GM18951 (cell line): ENCODE results near the gene PLPP1.

Experiments
- POLR2A ChIP-seq: IDR thresholded peaks from 4 replicates; pipeline ENCODE4 v1.6.1; 2011; ENCODE audit warnings: mild to moderate bottlenecking; ENCODE audit not compliant: insufficient read length, insufficient read depth; ENCODE audit errors: extremely low read depth
- in situ Hi-C: fragments of 300-500 bp; cut with MboI; formaldehyde crosslinking; loops from one replicate; pipeline ENCODE4 v1.12.0; 2022; ENCODE audit warnings: low sequenced_read_pairs, mixed read lengths, inconsistent platforms; ENCODE audit not compliant: unreplicated experiment

The PLPP1 gene

GRCh38 chr5:55441954-55442353 is 92.8 kb downstream of the PLPP1 start:
- in situ Hi-C loops = no loop called here
- no peak for TF ChIP-seq POLR2A

- in situ Hi-C loops = no loop called here
- no peak for TF ChIP-seq POLR2A
These were observed 93.5 kb downstream of the PLPP1 start for GRCh38 chr5:55441107-55441771.

- TF ChIP-seq POLR2A = no peak
- in situ Hi-C loops = no loop called here
These were observed 94.5 kb downstream of the PLPP1 start for GRCh38 chr5:55440188-55440646.

- TF ChIP-seq POLR2A = no peak
- in situ Hi-C loops = no loop called here
These were observed 95.8 kb downstream of the PLPP1 start for GRCh38 chr5:55438998-55439397.

- in situ Hi-C loops = no loop called here
- TF ChIP-seq POLR2A = no peak
These were observed 96.9 kb downstream of the PLPP1 start for GRCh38 chr5:55437859-55438206.

GRCh38 chr5:55437452-55437851 is 97.3 kb downstream of the PLPP1 start:
- in situ Hi-C loops = no loop called here
- TF ChIP-seq POLR2A = no peak

GRCh38 chr5:55432549-55432948 is 102.2 kb downstream of the PLPP1 start:
- no peak for TF ChIP-seq POLR2A
- in situ Hi-C loops = no loop called here

GRCh38 chr5:55429613-55430253 is 105.0 kb downstream of the PLPP1 start:
- no peak for TF ChIP-seq POLR2A
- in situ Hi-C loops = no loop called here

- no peak for TF ChIP-seq POLR2A
- in situ Hi-C loops = no loop called here
These were observed 105.5 kb downstream of the PLPP1 start for GRCh38 chr5:55429221-55429612.

GRCh38 chr5:55427157-55427556 is 107.6 kb downstream of the PLPP1 start:
- in situ Hi-C loops = no loop called here

GRCh38 chr5:55426455-55426854 is 108.3 kb downstream of the PLPP1 start:
- in situ Hi-C loops = no loop called here
- TF ChIP-seq POLR2A = no peak

More at GRCh38 chr5:55427157-55427556, 107.6 kb downstream of the PLPP1 start:
- TF ChIP-seq POLR2A = no peak

- TF ChIP-seq POLR2A = no peak
- in situ Hi-C loops = no loop called here
These were observed 113.7 kb downstream of the PLPP1 start for GRCh38 chr5:55421074-55421529.

- in situ Hi-C loops = no loop called here
- TF ChIP-seq POLR2A = no peak
These were observed 115.5 kb downstream of the PLPP1 start for GRCh38 chr5:55418994-55419968.
